Heart left ventricle (tissue), 16 donors: ENCODE data around the gene SORCS2. TPM values are rescaled to one million over a fixed set of nuclear protein-coding genes. Genes with fewer than 3 reads are reported as not detected.

ENCODE experiments used
- ATAC-seq, 4 donors: fragments of 200-7000 bp; cut with Tn5 transposase; one replicate each; pipeline ENCODE4 v1.9.1; 2020 to 2022; ENCODE audit warnings: moderate library complexity in 4 of 4, mild to moderate bottlenecking in 3 of 4, moderate number of reproducible peaks in 1 of 4
- DNase-seq, 5 donors: peaks; one replicate each; pipeline ENCODE4 v3.0.0-alpha.2; 2020
- H3K27ac ChIP-seq, 12 donors: fragments of 200-600 bp; sonication (generic) in 4 of 12; one replicate each; pipeline versions ENCODE4 v1.5.0 to v1.8.0; 2016 to 2022; ENCODE audit warnings: mild to moderate bottlenecking in 2 of 12
- H3K27me3 ChIP-seq, 9 donors: fragments of 200-600 bp; sonication (generic) in 2 of 9; one replicate each; pipeline versions ENCODE4 v1.5.1 to v1.8.0; 2016 to 2022; ENCODE audit warnings: mild to moderate bottlenecking in 3 of 9
- H3K36me3 ChIP-seq, 9 donors: fragments of 200-600 bp; sonication (generic) in 2 of 9; one replicate each; pipeline versions ENCODE4 v1.5.0 to v1.8.0; 2018 to 2022; ENCODE audit warnings: mild to moderate bottlenecking in 2 of 9
- H3K4me1 ChIP-seq, 12 donors: fragments of 200-600 bp; sonication (generic) in 4 of 12; one replicate each; pipeline versions ENCODE4 v1.5.0 to v1.8.0; 2016 to 2022; ENCODE audit warnings: mild to moderate bottlenecking in 3 of 12
- H3K4me3 ChIP-seq, 12 donors: fragments of 200-600 bp; sonication (generic) in 4 of 12; one replicate each; pipeline versions ENCODE4 v1.5.0 to v1.8.0; 2017 to 2022; ENCODE audit warnings: mild to moderate bottlenecking in 9 of 12, moderate library complexity in 4 of 12
- H3K9me3 ChIP-seq, 12 donors: fragments of 200-600 bp; sonication (generic) in 4 of 12; one replicate each; pipeline versions ENCODE4 v1.5.0 to v1.8.0; 2016 to 2022; ENCODE audit warnings: mild to moderate bottlenecking in 1 of 12
- POLR2A ChIP-seq, 2 donors: fragments of 450-650 bp; IDR thresholded peaks; one replicate each; pipeline ENCODE4 v1.6.1; 2017; ENCODE audit warnings: antibody characterized with exemption in 2 of 2, mild to moderate bottlenecking in 2 of 2, moderate library complexity in 2 of 2
- WGBS, 4 donors: extraction: QIAGEN DNeasy Blood & Tissue Kit in 2 of 4; methylation state at CpG; one replicate each; pipeline versions ENCODE4 v1.1.5 to v1.1.7; 2013 to 2018; 5-methylcytosine and 5-hydroxymethylcytosine counted together
- intact Hi-C, 10 donors: fragments of 100-400 bp; cut with DNase I; formaldehyde crosslinking; loops; one replicate each; pipeline versions ENCODE4 v1.11.1 to v1.14.2; 2022
- polyA plus RNA-seq, 2 donors: library from polyadenylated mRNA; stranded (reverse); fragments of 200-250 nt; gene quantifications; one replicate each; pipeline ENCODE4 v1.2.3, GENCODE V29; 2013
- total RNA-seq, 9 donors: library from RNA; depleted of rRNA in 2 of 9; stranded (reverse); fragments of >200 nt in 2 of 9; fragmentation: NEBNext Ultra II Directional in 3 of 9; extraction: Animal tissue kit (Norgen Biotek cat#: 25700) in 3 of 9; gene quantifications; one replicate each; pipeline versions ENCODE4 v1.1.0 to v1.2.4, GENCODE V29; 2016 to 2023
- TF ChIP-seq, protein P1 (sequence below), 12 donors: fragments of 200-600 bp; sonication (generic) in 4 of 12; IDR thresholded peaks; one replicate each; pipeline versions ENCODE4 v1.5.0 to v1.8.0; 2018 to 2022; ENCODE audit warnings: antibody characterized with exemption in 12 of 12, mild to moderate bottlenecking in 5 of 12
- donor health status: ischemic (EF 13 %, LVEDD 7.1; RV severe dilation, severe dysfunction).
- donor health status: healthy with polysubstance abuse.
- donor health status: DM: no; HTN: yes; CAD: no.
- donor health status: DM: no; HTN: no; CAD: no.
- donor health status: ischemic (EF 25% LVEDD 6.9; RV normal size, moderate dysfunction).
- donor health status: ischemic (EF 25% LVEDD 5.7; RV mildly dilated, moderate dysfunction).
- donor health status: healthy.
- donor health status: DM: yes; HTN: yes; CAD: no.
- donor health status: ischemic (EF 35%, LVEDD 5.7; RV mildly dilated, moderate dysfunction).
- donor health status: nonischemic (EF 11% LVEDD 7.7; RV severe dilation, severe dysfunction).
- donor health status: DM: yes; HTN: yes; CAD: no.
- donor health status: PGD.
- donor health status: ischemic (EF 29% LVEDD 5.4; RV normal size, mild dysfunction).
- donor health status: nonischemic (EF 23%, LVEDD 6.1; RV moderate dilation, normal function).

Gene SORCS2
- total and polyA plus RNA-seq, 11 donors = 0.28 to 5.5 (median 2.4) TPM

DNA sequence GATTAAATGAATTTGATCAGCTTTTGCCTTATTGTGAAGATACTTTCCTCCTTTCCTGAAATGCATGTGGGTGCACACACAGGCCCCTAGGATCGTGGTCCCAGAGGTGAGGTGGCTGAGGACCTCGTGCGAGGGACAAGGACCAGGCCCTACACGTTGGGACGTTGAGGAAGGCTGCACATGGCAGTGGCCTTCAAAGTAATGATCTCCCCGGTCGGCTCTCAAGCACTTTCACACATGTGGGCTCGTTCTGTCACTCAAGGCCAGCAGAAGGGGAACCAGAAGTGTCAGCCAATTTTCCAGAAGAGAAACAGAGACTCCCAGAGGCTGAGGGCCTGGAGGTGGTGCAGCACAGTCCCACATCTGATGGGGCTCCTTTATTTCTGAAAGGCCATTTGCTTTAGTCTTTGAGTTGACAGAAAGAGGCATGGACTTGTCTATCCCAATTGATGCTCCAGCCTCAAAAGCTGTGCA is 550.5 kb downstream of the SORCS2 start:
- ATAC-seq = no peak
- WGBS, 4 donors = 70 to 83% (median 80%) methylated on average over 8 of the region's 8 CpGs

DNA sequence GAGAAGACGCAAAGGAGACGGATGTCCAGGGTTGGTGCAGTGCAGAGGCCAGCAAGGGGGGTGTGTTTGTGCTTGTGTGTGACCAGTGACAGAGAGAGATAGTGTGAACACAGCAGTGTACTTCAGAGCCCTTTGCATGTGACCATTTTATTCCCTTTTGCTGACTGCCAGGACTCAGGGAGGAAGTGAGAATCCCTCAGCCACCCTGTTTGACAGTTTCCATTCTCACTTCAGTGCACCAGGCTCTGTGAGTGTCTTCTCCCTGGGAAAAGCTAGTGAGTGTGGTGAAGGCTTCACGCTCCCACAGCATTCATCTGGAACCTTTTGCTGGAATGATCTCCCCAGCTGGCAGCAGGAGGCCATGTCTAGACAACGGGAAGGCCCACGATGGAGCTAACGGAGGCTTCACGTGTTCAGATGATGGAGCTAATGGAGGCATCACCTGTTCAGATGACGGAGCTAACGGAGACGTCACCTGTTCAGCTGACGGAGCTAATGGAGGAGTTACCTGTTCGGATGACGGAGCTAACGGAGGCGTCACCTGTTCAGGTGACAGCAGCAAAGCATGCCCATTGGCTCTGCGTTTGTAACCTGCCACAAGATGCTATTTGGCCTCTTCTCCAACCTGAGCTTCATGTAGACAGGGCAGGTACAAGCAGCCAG is 551.9 kb downstream of the SORCS2 start:
- Histone ChIP-seq H3K36me3 (no peaks in the 10 kb centered on the region), H3K9me3 (no peaks in the 10 kb centered on the region), H3K27me3 (no peaks in the 10 kb centered on the region), H3K27ac (peak overlapping the region in 2 of 12 donors; percentile 24 to 77), H3K4me1 (peaks cover 0 to 18% (median 0%) of the 10 kb centered on the region in 12 donors), H3K4me3 (no peak overlapping the region)
- peak; percentile 17 to 68 (median 46) for ATAC-seq
- 83 to 93% (median 90%) methylated on average over 16 of the region's 16 CpGs for WGBS, 4 donors
- DNase-seq = no peak
- TF ChIP-seq POLR2A (IDR thresholded peaks at IDR 0.05) = no peak
- TF ChIP-seq, protein P1, sequence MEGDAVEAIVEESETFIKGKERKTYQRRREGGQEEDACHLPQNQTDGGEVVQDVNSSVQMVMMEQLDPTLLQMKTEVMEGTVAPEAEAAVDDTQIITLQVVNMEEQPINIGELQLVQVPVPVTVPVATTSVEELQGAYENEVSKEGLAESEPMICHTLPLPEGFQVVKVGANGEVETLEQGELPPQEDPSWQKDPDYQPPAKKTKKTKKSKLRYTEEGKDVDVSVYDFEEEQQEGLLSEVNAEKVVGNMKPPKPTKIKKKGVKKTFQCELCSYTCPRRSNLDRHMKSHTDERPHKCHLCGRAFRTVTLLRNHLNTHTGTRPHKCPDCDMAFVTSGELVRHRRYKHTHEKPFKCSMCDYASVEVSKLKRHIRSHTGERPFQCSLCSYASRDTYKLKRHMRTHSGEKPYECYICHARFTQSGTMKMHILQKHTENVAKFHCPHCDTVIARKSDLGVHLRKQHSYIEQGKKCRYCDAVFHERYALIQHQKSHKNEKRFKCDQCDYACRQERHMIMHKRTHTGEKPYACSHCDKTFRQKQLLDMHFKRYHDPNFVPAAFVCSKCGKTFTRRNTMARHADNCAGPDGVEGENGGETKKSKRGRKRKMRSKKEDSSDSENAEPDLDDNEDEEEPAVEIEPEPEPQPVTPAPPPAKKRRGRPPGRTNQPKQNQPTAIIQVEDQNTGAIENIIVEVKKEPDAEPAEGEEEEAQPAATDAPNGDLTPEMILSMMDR (IDR thresholded peaks at IDR 0.05) = no peak
- intact Hi-C loops = no loop called here

More for the DNA sequence above, 550.5 kb downstream of the SORCS2 start:
- Histone ChIP-seq H3K36me3 (no peaks in the 10 kb centered on the region), H3K9me3 (no peaks in the 10 kb centered on the region), H3K4me3 (no peak overlapping the region), H3K4me1 (peaks cover 0 to 18% (median 0%) of the 10 kb centered on the region in 12 donors), H3K27me3 (no peaks in the 10 kb centered on the region), H3K27ac (no peak overlapping the region)
- peak in 1 of 5 donors; percentile 28 for DNase-seq
- no peak for TF ChIP-seq POLR2A (IDR thresholded peaks at IDR 0.05)
- TF ChIP-seq, protein P1 (IDR thresholded peaks at IDR 0.05) = no peak
- intact Hi-C loops = no loop called here

DNA sequence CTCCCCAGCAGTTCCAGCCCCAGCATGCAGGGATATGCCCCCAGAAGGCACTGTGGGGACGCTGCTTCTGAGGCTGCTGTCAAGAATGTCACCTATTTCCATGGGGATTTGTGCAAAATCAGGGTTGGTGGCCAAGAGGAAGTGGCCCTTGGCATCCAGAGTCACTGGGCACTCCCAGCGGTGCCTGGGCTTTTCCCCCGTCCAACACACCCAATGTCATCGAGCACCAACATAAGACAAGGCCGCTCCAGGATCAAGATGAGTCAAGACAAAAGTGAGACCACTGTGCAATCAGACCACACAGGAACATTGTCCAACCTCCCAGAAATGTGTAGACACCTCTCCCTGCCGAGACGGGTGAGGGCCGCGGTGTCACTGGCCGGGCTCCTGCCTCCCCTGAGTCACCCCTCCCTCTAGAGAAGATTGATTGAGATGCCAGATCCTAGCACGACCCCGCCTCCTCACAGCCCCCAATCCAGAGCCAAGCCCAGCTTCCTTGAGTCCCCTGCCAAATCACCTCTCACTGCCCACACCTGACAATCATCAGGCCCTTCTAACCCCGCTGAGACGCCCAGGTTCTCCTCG is 553.1 kb downstream of the SORCS2 start:
- DNase-seq = no peak
- Histone ChIP-seq H3K9me3 (no peaks in the 10 kb centered on the region), H3K4me3 (no peak overlapping the region), H3K27me3 (no peaks in the 10 kb centered on the region), H3K27ac (no peak overlapping the region), H3K36me3 (no peaks in the 10 kb centered on the region), H3K4me1 (peaks cover 0 to 18% (median 0%) of the 10 kb centered on the region in 12 donors)
- ATAC-seq = no peak
- TF ChIP-seq POLR2A (IDR thresholded peaks at IDR 0.05) = no peak
- TF ChIP-seq, protein P1 (IDR thresholded peaks at IDR 0.05) = no peak
- whole genome bisulfite sequencing, 4 donors = 85 to 92% (median 89%) methylated on average over 15 of the region's 15 CpGs
- intact Hi-C loops = no loop called here

DNA sequence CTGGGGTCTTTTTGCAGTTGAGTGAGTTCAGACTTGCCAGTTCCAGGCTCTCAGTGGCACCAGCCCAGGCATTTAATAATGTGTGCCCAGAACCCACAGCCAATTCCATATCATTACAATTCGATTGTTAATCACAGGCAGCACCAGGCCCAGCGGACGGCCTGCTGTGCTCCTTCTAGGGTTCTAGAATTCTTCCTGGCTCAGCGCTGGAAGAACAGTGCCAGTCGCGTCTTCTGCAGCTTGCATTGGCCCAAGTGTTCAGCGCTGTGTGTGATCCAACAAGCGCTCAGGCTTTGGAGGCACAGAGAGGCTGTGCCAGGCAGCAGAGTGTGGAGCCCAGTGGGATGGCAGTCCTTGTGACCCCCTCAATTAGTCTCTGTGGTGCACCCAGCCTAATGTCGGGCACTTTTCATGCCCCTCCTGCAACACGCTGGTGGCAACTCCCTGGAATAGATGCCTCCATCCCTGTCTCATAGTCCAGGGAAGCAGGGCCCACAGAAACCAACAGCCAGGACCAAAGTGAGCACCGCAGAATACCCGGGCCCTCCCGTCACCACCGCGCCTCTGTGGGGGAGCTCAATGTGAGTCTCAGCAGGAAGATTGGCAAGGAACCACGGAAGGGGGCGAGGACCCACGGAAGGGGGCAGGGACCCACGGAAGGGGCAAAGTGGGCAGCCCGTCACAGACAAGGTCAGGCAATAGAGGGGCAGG is 554.2 kb downstream of the SORCS2 start:
- ATAC-seq (no peak), DNase-seq (no peak)
- intact Hi-C loops = no loop called here
- Histone ChIP-seq H3K4me3 (no peak overlapping the region), H3K9me3 (no peaks in the 10 kb centered on the region), H3K27me3 (no peaks in the 10 kb centered on the region), H3K27ac (no peak overlapping the region), H3K4me1 (peaks cover 0 to 18% (median 0%) of the 10 kb centered on the region in 12 donors), H3K36me3 (no peaks in the 10 kb centered on the region)
- no peak for TF ChIP-seq POLR2A (IDR thresholded peaks at IDR 0.05)
- TF ChIP-seq, protein P1 (IDR thresholded peaks at IDR 0.05) = no peak
- 89 to 97% (median 96%) methylated on average over 15 to 20 of the region's 20 CpGs for WGBS, 4 donors
